Stimulated activated CD4-positive, alpha-beta T cell treated with anti-CD3 and anti-CD28 coated beads, Interleukin-15, amount 100 ng/mL, for 48 hours (primary cell): Measurements from ENCODE around the gene CNOT4.
"Not testable (repeated sequence)": the region's sequence is repeated elsewhere in the genome, so short reads cannot be mapped to it uniquely, and the experiment has no call there.

Experiments used
- DNase-seq, 2 donors: peaks; one replicate each; pipeline ENCODE4 v3.0.0-alpha.2; 2020; ENCODE audit warnings: low read depth in 2 of 2

Gene CNOT4

GRCh38 chr7:135364206-135364605 lies 145.7 kb downstream of the CNOT4 start:
- DNase-seq: no peak

GRCh38 chr7:135362871-135363270 lies 147.0 kb downstream of the CNOT4 start:
- no peak for DNase-seq

- no peak for DNase-seq
Observed at GRCh38 chr7:135361788-135362187, 148.1 kb downstream of the CNOT4 start.

- no peak for DNase-seq
Observed at GRCh38 chr7:135359615-135360014, 150.3 kb downstream of the CNOT4 start.

- no peak for DNase-seq
Observed at GRCh38 chr7:135355377-135356048, 154.4 kb downstream of the CNOT4 start.

- DNase-seq: no peak
Observed at GRCh38 chr7:135353832-135354231, 156.1 kb downstream of the CNOT4 start.

- DNase-seq: no peak
Observed at GRCh38 chr7:135352285-135352684, 157.6 kb downstream of the CNOT4 start.

GRCh38 chr7:135351070-135351469 lies 158.8 kb downstream of the CNOT4 start:
- DNase-seq: not testable (repeated sequence)

- DNase-seq: no peak
Observed at GRCh38 chr7:135349746-135350145, 160.2 kb downstream of the CNOT4 start.

GRCh38 chr7:135348493-135348892 lies 161.4 kb downstream of the CNOT4 start:
- DNase-seq: no peak

- no peak for DNase-seq
Observed at GRCh38 chr7:135343361-135343760, 166.5 kb downstream of the CNOT4 start.

- DNase-seq: no peak
Observed at GRCh38 chr7:135342887-135343286, 167.0 kb downstream of the CNOT4 start.

GRCh38 chr7:135341049-135341448 lies 168.9 kb downstream of the CNOT4 start:
- no peak for DNase-seq

- no peak for DNase-seq
Observed at GRCh38 chr7:135337977-135338550, 171.8 kb downstream of the CNOT4 start.

- no peak for DNase-seq
Observed at GRCh38 chr7:135337506-135337905, 172.4 kb downstream of the CNOT4 start.

- DNase-seq: peak; percentile 9 to 35
Observed at GRCh38 chr7:135335628-135336139, 174.2 kb downstream of the CNOT4 start.

GRCh38 chr7:135334830-135335543 lies 174.9 kb downstream of the CNOT4 start:
- no peak for DNase-seq

- no peak for DNase-seq
Observed at GRCh38 chr7:135333946-135334345, 176.0 kb downstream of the CNOT4 start.

GRCh38 chr7:135333200-135333599 lies 176.7 kb downstream of the CNOT4 start:
- DNase-seq: no peak

GRCh38 chr7:135330088-135330487 lies 179.8 kb downstream of the CNOT4 start:
- DNase-seq: no peak

- no peak for DNase-seq
Observed at GRCh38 chr7:135328526-135328925, 181.4 kb downstream of the CNOT4 start.

GRCh38 chr7:135328053-135328452 lies 181.8 kb downstream of the CNOT4 start:
- DNase-seq: no peak

- DNase-seq: no peak
Observed at GRCh38 chr7:135327458-135327857, 182.4 kb downstream of the CNOT4 start.
